WTC11 (cell line): ENCODE data around the gene HAO2. TPM values are rescaled to one million over a fixed set of nuclear protein-coding genes. Genes with fewer than 3 reads are reported as not detected.

ENCODE experiments used
- ATAC-seq: fragments of 200-7000 bp; cut with Tn5 transposase; 2 replicates; pipeline ENCODE4 v1.10.0; 2021; ENCODE audit warnings: mild to moderate bottlenecking, moderate library complexity
- CTCF ChIA-PET: fragments of 300-600 bp; sonication (Branson Sonifier 250); formaldehyde crosslinking; loops from one replicate; lab custom pipeline; 2021; ENCODE audit warnings: antibody characterized with exemption; lab: Charles Lee
- POLR2A ChIA-PET: fragments of 350-600 bp; sonication (Branson Sonifier 250); formaldehyde crosslinking; loops from one replicate; lab custom pipeline; 2021; ENCODE audit warnings: antibody characterized with exemption; lab: Charles Lee
- DNase-seq: peaks from one replicate; pipeline ENCODE4 v3.0.0; 2021; ENCODE audit warnings: low spot score
- H3K27ac Mint-ChIP-seq: 2 replicates; pipeline ENCODE4 v1.8.0; 2021; ENCODE audit warnings: mixed read lengths
- H3K27me3 Mint-ChIP-seq: 2 replicates; pipeline ENCODE4 v1.8.0; 2021; ENCODE audit warnings: low read depth, mild to moderate bottlenecking, moderate library complexity, mixed read lengths
- H3K36me3 Mint-ChIP-seq: 2 replicates; pipeline ENCODE4 v1.8.0; 2021; ENCODE audit warnings: mixed read lengths
- H3K4me1 Mint-ChIP-seq: 2 replicates; pipeline ENCODE4 v1.8.0; 2022; ENCODE audit warnings: mixed read lengths
- H3K4me3 Mint-ChIP-seq: 2 replicates; pipeline ENCODE4 v1.8.0; 2021; ENCODE audit warnings: mild to moderate bottlenecking, moderate library complexity, mixed read lengths
- H3K9me3 Mint-ChIP-seq: 2 replicates; pipeline ENCODE4 v1.8.0; 2021; ENCODE audit warnings: mixed read lengths
- CREB1 ChIP-seq: sonication (generic); formaldehyde crosslinking; IDR thresholded peaks from 2 replicates; pipeline ENCODE4 v1.8.0; 2023; ENCODE audit warnings: mild to moderate bottlenecking, missing genetic modification reagents
- ESRRA ChIP-seq: sonication (generic); formaldehyde crosslinking; IDR thresholded peaks from 2 replicates; pipeline ENCODE4 v1.8.1; 2022; ENCODE audit warnings: mild to moderate bottlenecking, missing genetic modification reagents, borderline replicate concordance
- FOXP4 ChIP-seq: sonication (generic); formaldehyde crosslinking; IDR thresholded peaks from 2 replicates; pipeline ENCODE4 v1.8.0; 2022; ENCODE audit warnings: mild to moderate bottlenecking, missing genetic modification reagents
- GRHL2 ChIP-seq: fragments of 250-450 bp; sonication (Bioruptor Pico); IDR thresholded peaks from 2 replicates; pipeline ENCODE4 v1.8.0; 2022; ENCODE audit warnings: mild to moderate bottlenecking, moderate library complexity; ENCODE audit not compliant: insufficient replicate concordance, severe bottlenecking
- GTF2I ChIP-seq: fragments of 250-450 bp; sonication (Bioruptor Pico); conservative IDR thresholded peaks from 2 replicates; pipeline ENCODE4 v1.4.0; 2021; ENCODE audit warnings: mild to moderate bottlenecking
- HMGXB4 ChIP-seq: sonication (generic); formaldehyde crosslinking; IDR thresholded peaks from 2 replicates; pipeline ENCODE4 v1.8.1; 2023; ENCODE audit warnings: mild to moderate bottlenecking, moderate library complexity, missing genetic modification reagents
- JAZF1 ChIP-seq: fragments of 250-450 bp; sonication (Bioruptor Pico); IDR thresholded peaks from 2 replicates; pipeline ENCODE4 v1.9.0; 2021; ENCODE audit warnings: moderate library complexity, mild to moderate bottlenecking, inconsistent platforms
- MXD4 ChIP-seq: fragments of 250-450 bp; sonication (Bioruptor Pico); IDR thresholded peaks from 2 replicates; pipeline ENCODE4 v1.8.0; 2021; ENCODE audit warnings: mild to moderate bottlenecking, moderate library complexity, borderline replicate concordance
- NFE2L1 ChIP-seq: sonication (generic); formaldehyde crosslinking; IDR thresholded peaks from 2 replicates; pipeline ENCODE4 v1.8.1; 2023; ENCODE audit warnings: missing genetic modification reagents
- NR1H2 ChIP-seq: sonication (generic); formaldehyde crosslinking; IDR thresholded peaks from 2 replicates; pipeline ENCODE4 v1.9.0; 2021; ENCODE audit warnings: mild to moderate bottlenecking, moderate library complexity, missing genetic modification reagents
- NR2C2 ChIP-seq: sonication (generic); formaldehyde crosslinking; IDR thresholded peaks from 2 replicates; pipeline ENCODE4 v1.8.0; 2022; ENCODE audit warnings: mild to moderate bottlenecking, missing genetic modification reagents
- PRRX2 ChIP-seq: fragments of 250-450 bp; sonication (Bioruptor Pico); IDR thresholded peaks from 2 replicates; pipeline ENCODE4 v1.8.0; 2021; ENCODE audit warnings: mild to moderate bottlenecking
- RORB ChIP-seq: fragments of 250-450 bp; sonication (Bioruptor Pico); IDR thresholded peaks from 2 replicates; pipeline ENCODE4 v1.9.0; 2021; ENCODE audit warnings: mild to moderate bottlenecking
- SP1 ChIP-seq: sonication (generic); formaldehyde crosslinking; conservative IDR thresholded peaks from 2 replicates; pipeline ENCODE4 v1.8.1; 2022; ENCODE audit warnings: missing genetic modification reagents
- TCF7 ChIP-seq: sonication (generic); formaldehyde crosslinking; IDR thresholded peaks from 2 replicates; pipeline ENCODE4 v1.8.0; 2022; ENCODE audit warnings: mild to moderate bottlenecking, low read depth, missing genetic modification reagents, moderate library complexity
- ZNF219 ChIP-seq: sonication (generic); formaldehyde crosslinking; IDR thresholded peaks from 2 replicates; pipeline ENCODE4 v1.8.0; 2023; ENCODE audit warnings: missing genetic modification reagents, mild to moderate bottlenecking, borderline replicate concordance
- ZNF281 ChIP-seq: sonication (generic); formaldehyde crosslinking; IDR thresholded peaks from 2 replicates; pipeline ENCODE4 v1.8.0; 2023; ENCODE audit warnings: mild to moderate bottlenecking, missing genetic modification reagents
- ZNF317 ChIP-seq: sonication (generic); formaldehyde crosslinking; IDR thresholded peaks from 2 replicates; pipeline ENCODE4 v1.8.1; 2023; ENCODE audit warnings: low read depth, mild to moderate bottlenecking, moderate library complexity, missing genetic modification reagents, borderline replicate concordance
- ZNF423 ChIP-seq: fragments of 250-450 bp; sonication (Bioruptor Pico); IDR thresholded peaks from 2 replicates; pipeline ENCODE4 v2.1.2; 2022; ENCODE audit warnings: mild to moderate bottlenecking, moderate library complexity
- total RNA-seq: library from RNA; stranded (reverse); gene quantifications from 3 replicates; pipeline ENCODE4 v1.2.3, GENCODE V29; 2021
- TF ChIP-seq, protein P1 (sequence below): sonication (generic); formaldehyde crosslinking; IDR thresholded peaks from 2 replicates; pipeline ENCODE4 v1.8.1; 2022; ENCODE audit warnings: missing genetic modification reagents, borderline replicate concordance
- TF ChIP-seq, protein P2 (sequence below): sonication (generic); formaldehyde crosslinking; conservative IDR thresholded peaks from 2 replicates; pipeline ENCODE4 v1.8.1; 2022; ENCODE audit warnings: mild to moderate bottlenecking, missing genetic modification reagents

HAO2 gene
- total RNA-seq, 1 experiment from 2014 or later, result 1.0 TPM

- no peak for DNase-seq
- Mint-ChIP-seq H3K36me3 (no peaks in the 10 kb centered on the region), H3K27ac (no peak within 1 kb of the TSS), H3K4me3 (no peak within 1 kb of the TSS), H3K27me3 (peaks cover 5% of the 10 kb centered on the region; the same call in 1 of the 2 replicates), H3K4me1 (no peaks in the 10 kb centered on the region), H3K9me3 (no peaks in the 10 kb centered on the region)
- ChIA-PET CTCF (no interaction called here), POLR2A (no interaction called here)
- ATAC-seq, result no peak
- TF ChIP-seq FOXP4 (CRISPR knock-in tag), result no peak
- TF ChIP-seq SP1 (CRISPR knock-in tag), result no peak
- no peak for TF ChIP-seq ZNF281 (CRISPR knock-in tag)
- TF ChIP-seq, protein P1, sequence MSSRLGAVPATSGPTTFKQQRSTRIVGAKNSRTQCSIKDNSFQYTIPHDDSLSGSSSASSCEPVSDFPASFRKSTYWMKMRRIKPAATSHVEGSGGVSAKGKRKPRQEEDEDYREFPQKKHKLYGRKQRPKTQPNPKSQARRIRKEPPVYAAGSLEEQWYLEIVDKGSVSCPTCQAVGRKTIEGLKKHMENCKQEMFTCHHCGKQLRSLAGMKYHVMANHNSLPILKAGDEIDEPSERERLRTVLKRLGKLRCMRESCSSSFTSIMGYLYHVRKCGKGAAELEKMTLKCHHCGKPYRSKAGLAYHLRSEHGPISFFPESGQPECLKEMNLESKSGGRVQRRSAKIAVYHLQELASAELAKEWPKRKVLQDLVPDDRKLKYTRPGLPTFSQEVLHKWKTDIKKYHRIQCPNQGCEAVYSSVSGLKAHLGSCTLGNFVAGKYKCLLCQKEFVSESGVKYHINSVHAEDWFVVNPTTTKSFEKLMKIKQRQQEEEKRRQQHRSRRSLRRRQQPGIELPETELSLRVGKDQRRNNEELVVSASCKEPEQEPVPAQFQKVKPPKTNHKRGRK (CRISPR knock-in tag), result no peak
- TF ChIP-seq JAZF1 (CRISPR knock-in tag), result no peak
- TF ChIP-seq ZNF219 (CRISPR knock-in tag), result no peak
- no peak for TF ChIP-seq NR1H2
- TF ChIP-seq TCF7 (CRISPR knock-in tag), result no peak
- TF ChIP-seq MXD4 (CRISPR knock-in tag), result no peak
- TF ChIP-seq ESRRA, result no peak
Measured at GRCh38 chr1:119414950-119415349, 46.4 kb downstream of the HAO2 start, which contains the start of gene HSD3B2. HSD3B2 (plus strand) TSS chr1:119415150; CDS start chr1:119415420, 270 bp downstream.

DNA sequence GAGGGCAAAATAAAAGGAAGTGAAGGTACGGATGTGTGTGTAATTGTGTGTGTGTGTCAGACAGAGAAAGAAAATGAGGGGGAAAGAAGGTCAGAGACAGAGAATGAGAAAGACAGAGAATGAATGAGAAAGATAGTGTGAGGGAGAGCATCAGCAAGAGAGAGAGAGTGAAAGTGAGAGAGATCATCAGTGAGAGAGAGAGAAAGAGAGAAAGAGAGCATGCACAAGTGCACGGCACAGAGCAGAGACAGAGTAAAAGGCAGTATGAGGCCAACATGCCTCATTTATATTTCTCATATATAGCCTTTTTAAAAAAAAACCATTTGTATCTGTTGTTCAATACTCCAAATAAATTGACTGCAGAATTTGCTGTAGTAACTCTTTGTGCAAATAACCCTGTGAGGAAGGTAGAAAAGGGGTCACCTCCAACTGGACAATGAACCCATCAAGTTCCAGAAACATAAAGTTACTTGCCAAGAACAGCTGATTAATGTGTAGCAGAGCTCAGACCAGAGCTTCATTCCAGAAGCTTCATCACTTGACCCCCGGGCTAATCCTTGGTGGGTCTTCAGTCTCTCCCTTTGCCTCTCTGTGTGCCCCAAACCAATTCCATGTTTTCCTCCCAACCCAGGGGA lies 47.5 kb downstream of the HAO2 start:
- Mint-ChIP-seq H3K4me3 (no peak overlapping the region), H3K9me3 (no peaks in the 10 kb centered on the region), H3K4me1 (no peaks in the 10 kb centered on the region), H3K36me3 (no peaks in the 10 kb centered on the region), H3K27me3 (peaks cover 5% of the 10 kb centered on the region; the same call in 1 of the 2 replicates), H3K27ac (no peak overlapping the region)
- DNase-seq, result no peak
- POLR2A ChIA-PET, result no interaction called here
- CTCF ChIA-PET, result no interaction called here
- ATAC-seq, result no peak
- TF ChIP-seq GTF2I (CRISPR knock-in tag), result no peak
- no peak for TF ChIP-seq ZNF317 (CRISPR knock-in tag)
- no peak for TF ChIP-seq NR2C2 (CRISPR knock-in tag)
- no peak for TF ChIP-seq RORB (CRISPR knock-in tag)
- TF ChIP-seq, protein P2, sequence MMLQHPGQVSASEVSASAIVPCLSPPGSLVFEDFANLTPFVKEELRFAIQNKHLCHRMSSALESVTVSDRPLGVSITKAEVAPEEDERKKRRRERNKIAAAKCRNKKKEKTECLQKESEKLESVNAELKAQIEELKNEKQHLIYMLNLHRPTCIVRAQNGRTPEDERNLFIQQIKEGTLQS (CRISPR knock-in tag), result no peak
- TF ChIP-seq CREB1 (CRISPR knock-in tag), result no peak
- no peak for TF ChIP-seq PRRX2
- TF ChIP-seq ZNF423, result no peak
- TF ChIP-seq HMGXB4 (CRISPR knock-in tag), result no peak
- no peak for TF ChIP-seq NFE2L1 (CRISPR knock-in tag)
- TF ChIP-seq GRHL2 (CRISPR knock-in tag), result no peak
